Spleen (tissue), 11 donors: ENCODE measurements around the gene SRPRA. TPM values are rescaled to one million over a fixed set of nuclear protein-coding genes. Genes with fewer than 3 reads are reported as not detected.

Experiments used
- DNase-seq: peaks from one replicate; pipeline ENCODE4 v3.0.0-alpha.2; 2020
- H3K27ac ChIP-seq, 8 donors: fragments of 200-600 bp; sonication (generic) in 7 of 8; 1 replicate in 4 of 8; 2 replicates in 4 of 8; pipeline versions ENCODE4 v1.5.0 to v1.8.0; 2016 to 2021; ENCODE audit warnings: inconsistent platforms in 4 of 8, mild to moderate bottlenecking in 4 of 8, moderate library complexity in 1 of 8
- H3K27me3 ChIP-seq, 7 donors: fragments of 200-600 bp; sonication (generic) in 6 of 7; replicated peaks in 1 of 7; 1 replicate in 4 of 7; 2 replicates in 3 of 7; pipeline versions ENCODE4 v1.5.0 to v1.8.0; 2016 to 2021; ENCODE audit warnings: inconsistent platforms in 3 of 7, mild to moderate bottlenecking in 1 of 7
- H3K36me3 ChIP-seq, 6 donors: fragments of 200-600 bp; sonication (generic) in 5 of 6; 1 replicate in 4 of 6; 2 replicates in 2 of 6; pipeline versions ENCODE4 v1.5.0 to v1.8.0; 2016 to 2021; ENCODE audit warnings: inconsistent platforms in 2 of 6
- H3K4me1 ChIP-seq, 6 donors: fragments of 200-600 bp; sonication (generic) in 5 of 6; 1 replicate in 3 of 6; 2 replicates in 3 of 6; pipeline versions ENCODE4 v1.5.0 to v1.8.0; 2016 to 2021; ENCODE audit warnings: inconsistent platforms in 3 of 6
- H3K4me3 ChIP-seq, 8 donors: fragments of 200-600 bp; sonication (generic) in 7 of 8; 1 replicate in 4 of 8; 2 replicates in 4 of 8; pipeline versions ENCODE4 v1.5.0 to v1.8.0; 2016 to 2021; ENCODE audit warnings: inconsistent platforms in 4 of 8, mild to moderate bottlenecking in 4 of 8, moderate library complexity in 2 of 8
- H3K9me3 ChIP-seq, 8 donors: fragments of 200-600 bp; sonication (generic) in 7 of 8; 1 replicate in 4 of 8; 2 replicates in 4 of 8; pipeline versions ENCODE4 v1.5.0 to v1.8.0; 2016 to 2021; ENCODE audit warnings: inconsistent platforms in 4 of 8
- POLR2A ChIP-seq, 3 donors: fragments of 450-650 bp; IDR thresholded peaks; one replicate each; pipeline ENCODE4 v1.5.1; 2017; ENCODE audit warnings: antibody characterized with exemption in 3 of 3, mild to moderate bottlenecking in 1 of 3
- POLR2AphosphoS5 ChIP-seq, 3 donors: sonication (generic); formaldehyde crosslinking; IDR thresholded peaks; one replicate each; pipeline ENCODE4 v1.5.1; 2017; ENCODE audit warnings: antibody characterized with exemption in 3 of 3
- WGBS, 5 donors: extraction: QIAGEN DNeasy Blood & Tissue Kit in 3 of 5; methylation state at CpG; one replicate each; pipeline versions ENCODE4 v1.1.5 to v1.1.7; 2013 to 2018; 5-methylcytosine and 5-hydroxymethylcytosine counted together
- intact Hi-C: fragments of 100-400 bp; cut with DNase I; formaldehyde crosslinking; loops from one replicate; pipeline ENCODE4 v1.15.0; 2023; ENCODE audit warnings: low total_unique reads
- polyA plus RNA-seq, 3 donors: library from polyadenylated mRNA; stranded (reverse); fragments of 200-250 nt; gene quantifications; one replicate each; pipeline ENCODE4 v1.2.1, GENCODE V29; 2013
- total RNA-seq, 7 donors: library from RNA; depleted of rRNA in 3 of 7; stranded (reverse); fragments of >200 nt in 3 of 7; fragmentation: NEBNext Ultra II Directional in 4 of 7; extraction: Animal tissue kit (Norgen Biotek cat#: 25700) in 4 of 7; gene quantifications; one replicate each; pipeline versions ENCODE4 v1.1.0 to v1.2.1, GENCODE V29; 2016 to 2021
- TF ChIP-seq, protein P1 (sequence below), 11 experiments: fragments of 200-600 bp in 7 of 11; fragments of 450-650 bp in 4 of 11; sonication (generic) in 4 of 11; IDR thresholded peaks in 8 of 11; conservative IDR thresholded peaks in 3 of 11; 1 replicate in 7 of 11; 2 replicates in 4 of 11; pipeline versions ENCODE4 v1.4.0 to v1.8.0; 2016 to 2021; ENCODE audit warnings: antibody characterized with exemption in 11 of 11, inconsistent platforms in 4 of 11, mild to moderate bottlenecking in 1 of 11
- donor health status: healthy with polysubstance abuse.
- donor health status: DM: no; HTN: no; CAD: no; lungs with moderate emphysema.
- donor health status: DM: no; HTN: no; CAD: no.
- donor health status: Bipolar disorder and iron deficiency.
- donor health status: healthy.
- donor health status: DM: no; HTN: no; CAD: no.
- donor health status: DM: yes; HTN: yes; CAD: no.

SRPRA gene
- total and polyA plus RNA-seq, 10 donors: 30.9 to 130 (median 110) TPM

DNA sequence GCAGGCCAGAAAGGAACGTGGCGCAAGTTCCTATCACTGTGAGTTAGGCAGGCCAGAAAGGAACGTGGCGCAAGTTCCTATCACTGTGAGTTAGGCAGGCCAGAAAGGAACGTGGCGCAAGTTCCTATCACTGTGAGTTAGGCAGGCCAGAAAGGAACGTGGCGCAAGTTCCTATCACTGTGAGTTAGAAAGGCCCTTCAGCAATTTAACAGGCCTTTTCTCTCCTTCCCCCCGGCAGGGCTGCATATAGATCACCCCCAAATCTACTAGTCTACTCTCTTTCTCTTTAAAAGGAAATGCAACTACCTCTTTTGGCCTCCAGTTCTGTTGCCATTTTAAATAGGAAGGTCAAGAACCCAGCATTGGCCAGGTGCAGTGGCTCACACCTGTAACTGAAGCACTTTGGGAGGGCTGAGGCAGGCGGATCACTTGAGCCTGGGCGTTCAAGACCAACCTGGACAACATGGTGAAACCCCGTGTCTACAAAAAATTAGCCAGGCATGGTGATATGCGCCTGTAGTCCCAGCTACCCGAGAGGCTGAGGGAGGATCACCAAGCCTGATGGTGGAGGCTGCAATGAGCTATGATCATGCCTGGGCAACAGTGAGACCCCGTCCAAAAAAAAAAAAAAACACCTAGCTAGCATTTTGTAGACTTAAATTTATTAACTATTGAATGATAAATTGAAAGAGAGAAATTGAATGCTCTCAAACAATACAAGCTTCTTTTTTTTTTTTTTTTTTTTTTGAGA, 42.2 kb downstream of the SRPRA start:
- intact Hi-C loops: no loop called here
- TF ChIP-seq POLR2A (IDR thresholded peaks at IDR 0.05) (no peak), POLR2AphosphoS5 (IDR thresholded peaks at IDR 0.05) (no peak)
- TF ChIP-seq, protein P1, sequence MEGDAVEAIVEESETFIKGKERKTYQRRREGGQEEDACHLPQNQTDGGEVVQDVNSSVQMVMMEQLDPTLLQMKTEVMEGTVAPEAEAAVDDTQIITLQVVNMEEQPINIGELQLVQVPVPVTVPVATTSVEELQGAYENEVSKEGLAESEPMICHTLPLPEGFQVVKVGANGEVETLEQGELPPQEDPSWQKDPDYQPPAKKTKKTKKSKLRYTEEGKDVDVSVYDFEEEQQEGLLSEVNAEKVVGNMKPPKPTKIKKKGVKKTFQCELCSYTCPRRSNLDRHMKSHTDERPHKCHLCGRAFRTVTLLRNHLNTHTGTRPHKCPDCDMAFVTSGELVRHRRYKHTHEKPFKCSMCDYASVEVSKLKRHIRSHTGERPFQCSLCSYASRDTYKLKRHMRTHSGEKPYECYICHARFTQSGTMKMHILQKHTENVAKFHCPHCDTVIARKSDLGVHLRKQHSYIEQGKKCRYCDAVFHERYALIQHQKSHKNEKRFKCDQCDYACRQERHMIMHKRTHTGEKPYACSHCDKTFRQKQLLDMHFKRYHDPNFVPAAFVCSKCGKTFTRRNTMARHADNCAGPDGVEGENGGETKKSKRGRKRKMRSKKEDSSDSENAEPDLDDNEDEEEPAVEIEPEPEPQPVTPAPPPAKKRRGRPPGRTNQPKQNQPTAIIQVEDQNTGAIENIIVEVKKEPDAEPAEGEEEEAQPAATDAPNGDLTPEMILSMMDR (IDR thresholded peaks at IDR 0.05 in 8 of 11, conservative IDR thresholded peaks at IDR 0.05 in 3 of 11): no peak
- Histone ChIP-seq H3K36me3 (peaks cover 0 to 35% (median 8%) of the 10 kb centered on the region in 6 donors), H3K4me3 (no peak overlapping the region), H3K27ac (peak overlapping the region in 1 of 8 donors; percentile 33), H3K27me3 (no peaks in the 10 kb centered on the region), H3K9me3 (peaks cover 0 to 6% (median 0%) of the 10 kb centered on the region in 8 donors), H3K4me1 (peaks cover 0 to 3% (median 0%) of the 10 kb centered on the region in 6 donors)
- DNase-seq: no peak
- 80 to 93% (median 91%) methylated on average over 9 to 13 of the region's 15 CpGs for WGBS, 5 donors

- H3K27ac ChIP-seq: peak overlapping the region in 1 of 8 donors; percentile 29
- no peaks in the 10 kb centered on the region for H3K27me3 ChIP-seq
- peaks cover 0 to 24% (median 8%) of the 10 kb centered on the region in 6 donors for H3K36me3 ChIP-seq
- peaks cover 0 to 6% (median 0%) of the 10 kb centered on the region in 8 donors for H3K9me3 ChIP-seq
- peaks cover 0 to 4% (median 0%) of the 10 kb centered on the region in 6 donors for H3K4me1 ChIP-seq
- DNase-seq: no peak
- intact Hi-C loops: no loop called here
- 92 to 97% (median 93%) methylated on average over 2 of the region's 2 CpGs for WGBS, 5 donors
- no peak for TF ChIP-seq POLR2AphosphoS5 (IDR thresholded peaks at IDR 0.05)
- TF ChIP-seq POLR2A (IDR thresholded peaks at IDR 0.05): no peak
- TF ChIP-seq, protein P1 (IDR thresholded peaks at IDR 0.05 in 8 of 11, conservative IDR thresholded peaks at IDR 0.05 in 3 of 11): no peak
- no peak overlapping the region for H3K4me3 ChIP-seq
These were observed 43.4 kb downstream of the SRPRA start for GRCh38 chr11:126225295-126225665.

GRCh38 chr11:126224647-126225294, 43.9 kb downstream of the SRPRA start:
- Histone ChIP-seq H3K4me1 (peaks cover 0 to 9% (median 0%) of the 10 kb centered on the region in 6 donors), H3K36me3 (peaks cover 0 to 19% (median 4%) of the 10 kb centered on the region in 6 donors), H3K27me3 (no peaks in the 10 kb centered on the region), H3K4me3 (no peak overlapping the region), H3K9me3 (peaks cover 0 to 6% (median 0%) of the 10 kb centered on the region in 8 donors), H3K27ac (no peak overlapping the region)
- TF ChIP-seq, protein P1 (IDR thresholded peaks at IDR 0.05 in 8 of 11, conservative IDR thresholded peaks at IDR 0.05 in 3 of 11): no peak
- TF ChIP-seq POLR2A (IDR thresholded peaks at IDR 0.05) (no peak), POLR2AphosphoS5 (IDR thresholded peaks at IDR 0.05) (no peak)
- no peak for DNase-seq
- intact Hi-C loops: no loop called here
- 89 to 95% (median 94%) methylated on average over 6 of the region's 6 CpGs for WGBS, 5 donors

DNA sequence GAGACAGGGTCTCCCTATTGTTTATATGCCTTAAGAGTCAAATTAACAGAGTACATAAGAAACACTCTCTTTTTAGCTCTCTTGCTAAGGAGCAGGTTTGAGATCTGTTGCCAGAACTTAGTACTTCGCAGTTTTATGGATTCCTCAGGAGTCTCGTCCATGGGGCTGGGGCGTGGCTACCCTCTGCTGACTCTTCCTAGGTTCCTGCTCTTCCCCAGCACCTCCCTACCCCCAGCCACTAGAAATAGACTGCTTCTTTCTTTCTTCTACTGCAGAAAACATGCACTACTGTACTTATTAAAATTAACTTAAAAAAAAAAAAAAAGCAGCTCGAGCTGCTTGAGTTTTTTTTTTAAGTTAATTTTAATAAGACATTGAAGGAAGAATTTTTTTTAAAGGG, 49.1 kb downstream of the SRPRA start:
- TF ChIP-seq, protein P1 (IDR thresholded peaks at IDR 0.05 in 8 of 11, conservative IDR thresholded peaks at IDR 0.05 in 3 of 11): no peak
- TF ChIP-seq POLR2AphosphoS5 (IDR thresholded peaks at IDR 0.05) (no peak), POLR2A (IDR thresholded peaks at IDR 0.05) (no peak)
- Histone ChIP-seq H3K9me3 (no peaks in the 10 kb centered on the region), H3K4me1 (peaks cover 3 to 49% (median 13%) of the 10 kb centered on the region in 6 donors), H3K4me3 (no peak overlapping the region), H3K36me3 (no peaks in the 10 kb centered on the region), H3K27me3 (no peaks in the 10 kb centered on the region), H3K27ac (no peak overlapping the region)
- intact Hi-C loops: loop anchor here (10.0 kb wide), 1 partner anchor 45 kb away; the partner anchor contains the start of genes FOXRED1 and SRPRA
- WGBS, 5 donors: 58 to 75% (median 73%) methylated on average over 4 of the region's 4 CpGs
- no peak for DNase-seq
